HTERT RPE-1 (cell line): ENCODE measurements around the gene FURIN.
"Not testable (repeated sequence)": the region's sequence is repeated elsewhere in the genome, so short reads cannot be mapped to it uniquely, and the experiment has no call there.

Source experiments
- in situ Hi-C: fragments of 300-500 bp; cut with MboI; formaldehyde crosslinking; loops from 4 replicates; pipeline ENCODE4 v1.14.3; 2020; ENCODE audit warnings: low sequenced_read_pairs

Gene FURIN

DNA sequence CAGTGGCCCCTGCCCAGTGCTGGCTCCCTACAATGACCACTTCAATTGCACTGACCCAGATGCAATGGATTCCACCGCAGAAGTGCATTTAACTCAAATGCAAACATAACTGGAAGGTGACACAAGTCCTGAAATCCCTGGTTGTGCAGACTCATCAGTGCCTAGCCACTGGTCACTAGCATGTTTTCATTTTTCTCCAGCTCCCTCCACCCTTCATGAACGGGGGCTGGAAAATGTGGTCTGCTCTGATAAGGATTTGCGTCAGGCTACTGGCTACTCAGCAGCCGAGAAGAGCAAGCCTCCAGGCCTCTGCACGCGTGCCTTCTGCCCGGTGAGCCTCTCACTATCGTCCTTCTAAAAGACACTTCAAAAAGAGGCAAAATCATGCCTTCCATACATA, 27.4 kb upstream of the FURIN start:
- in situ Hi-C loops = no loop called here

DNA sequence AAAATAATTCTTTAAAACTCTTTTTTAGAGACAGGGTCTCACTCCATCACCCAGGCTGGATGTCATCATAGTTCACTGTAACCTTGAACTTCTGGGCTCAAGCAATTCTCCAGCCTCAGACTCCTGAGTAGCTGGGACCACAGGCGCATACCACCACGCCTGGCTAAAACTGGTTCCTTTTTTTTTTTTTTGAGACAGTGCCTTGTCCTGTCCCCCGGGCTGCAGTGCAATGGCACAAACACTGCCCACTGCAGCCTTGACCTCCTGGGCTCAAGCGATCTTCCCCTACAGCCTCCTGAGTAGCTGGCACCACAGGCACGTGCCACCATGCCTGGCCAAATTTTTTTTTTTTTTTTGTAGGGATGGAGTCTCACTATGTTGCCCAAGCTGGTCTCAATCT, 23.7 kb upstream of the FURIN start:
- in situ Hi-C loops = no loop called here

DNA sequence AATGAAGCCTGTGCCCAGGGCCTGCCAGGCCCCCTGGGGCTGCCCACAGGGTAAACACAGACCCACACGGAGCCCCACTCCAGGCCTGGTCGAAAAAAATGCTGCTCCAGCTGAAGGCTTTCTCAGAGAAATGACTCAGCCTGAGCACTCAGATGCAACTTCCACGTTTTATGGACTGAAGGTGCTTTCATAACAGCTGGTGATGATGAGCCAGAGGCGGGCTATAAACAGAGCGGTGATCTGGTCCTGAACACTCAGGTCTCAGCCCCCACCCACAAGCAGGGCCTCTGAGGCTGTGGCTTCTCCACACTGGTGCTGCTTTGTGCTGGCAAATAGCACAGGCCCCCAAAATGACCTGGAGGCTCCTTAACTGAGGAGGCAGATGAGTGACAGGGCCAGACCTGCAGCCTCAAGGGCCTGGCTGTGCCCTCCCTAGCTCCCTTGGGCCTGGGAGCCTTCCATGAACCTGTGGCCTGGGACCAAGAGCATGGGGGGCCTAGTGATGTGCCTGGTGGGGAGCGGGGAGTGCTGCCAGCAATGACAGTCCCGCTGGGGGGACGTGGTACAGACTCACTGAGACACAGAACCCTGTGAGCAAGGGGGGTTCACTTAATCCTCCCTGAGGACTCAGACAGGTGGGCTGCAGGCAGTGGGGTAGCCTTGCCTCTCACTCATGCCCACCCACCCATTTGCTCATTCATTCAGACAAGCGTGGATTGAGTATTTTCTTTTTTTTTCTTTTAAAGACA, 23.0 kb upstream of the FURIN start:
- in situ Hi-C loops = no loop called here

DNA sequence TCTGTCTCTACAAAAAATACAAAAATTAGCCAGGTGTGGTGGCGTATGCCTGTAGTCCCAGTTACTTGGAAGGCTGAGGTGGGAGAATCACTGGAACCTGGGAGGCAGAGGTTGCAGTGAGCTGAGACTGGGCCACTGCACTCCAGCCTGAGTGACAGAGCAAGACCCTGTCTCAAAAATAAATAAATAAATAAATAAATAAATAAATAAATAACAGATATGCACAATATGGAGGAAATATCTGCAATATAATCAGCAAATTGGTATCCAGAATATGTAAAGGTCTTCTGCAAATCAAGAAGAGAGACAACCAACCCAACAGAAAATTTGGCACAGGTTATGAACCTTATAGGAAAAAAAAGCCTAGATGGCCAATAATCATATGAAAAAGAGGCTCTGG, 19.0 kb upstream of the FURIN start:
- in situ Hi-C loops = not testable (repeated sequence)

DNA sequence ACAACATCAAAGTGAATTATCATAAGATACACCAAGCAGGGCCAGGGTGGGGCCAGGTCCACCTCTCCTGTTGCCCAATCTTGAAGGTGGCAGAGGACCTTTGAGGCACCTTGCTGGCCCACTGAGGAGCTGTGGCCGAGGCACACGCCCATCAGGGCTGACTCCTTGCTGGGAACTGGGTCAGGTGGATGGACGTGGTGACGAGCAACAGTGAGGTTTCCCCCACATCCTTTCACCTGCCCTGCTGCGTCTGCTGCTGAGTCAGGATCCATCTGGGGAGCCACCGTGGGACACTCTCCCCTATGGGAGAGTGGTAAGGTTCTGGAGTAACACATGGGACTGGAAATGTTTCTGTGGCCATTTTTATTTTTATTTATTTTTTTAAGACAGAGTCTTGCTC, 17.3 kb upstream of the FURIN start:
- in situ Hi-C loops = no loop called here

DNA sequence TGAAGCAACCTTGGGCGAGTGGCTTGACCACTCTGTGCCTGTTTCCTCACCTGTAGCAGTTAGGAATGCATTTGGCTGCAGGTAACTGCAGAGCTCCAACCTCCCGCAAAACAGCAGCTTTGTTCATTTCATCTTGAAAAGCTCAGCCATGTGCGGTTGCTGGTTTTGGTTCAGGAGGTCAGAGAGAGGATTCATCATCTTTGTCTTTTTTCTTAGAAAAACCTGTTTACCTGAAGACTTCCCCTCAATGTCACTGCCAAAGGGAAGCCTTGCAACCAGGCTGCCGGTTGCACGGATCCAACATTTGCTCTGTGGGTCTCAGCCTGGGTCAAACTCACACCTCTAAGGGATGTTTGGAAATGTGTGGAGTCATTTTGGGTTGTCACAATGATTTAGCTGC, 16.4 kb upstream of the FURIN start:
- in situ Hi-C loops = no loop called here

DNA sequence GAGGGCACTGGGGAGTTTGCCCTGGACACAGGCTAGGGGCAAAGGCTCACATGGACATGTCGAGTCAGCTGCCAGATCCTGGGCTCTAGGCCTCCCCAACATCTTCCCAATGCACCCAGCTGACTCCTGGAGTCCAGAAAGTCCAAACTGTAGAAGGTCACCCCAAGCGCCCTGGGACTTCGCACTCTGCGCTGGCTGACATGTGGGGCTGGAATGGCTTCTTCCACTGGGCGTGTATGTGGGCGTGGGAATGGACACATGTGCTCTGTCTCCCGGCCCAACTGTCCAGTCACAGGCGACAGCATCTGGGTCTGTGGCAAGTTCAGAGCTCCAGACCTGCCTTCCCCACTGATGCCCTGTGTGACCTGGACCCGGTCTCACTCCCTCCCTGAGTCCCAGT, 13.2 kb upstream of the FURIN start:
- in situ Hi-C loops = no loop called here

DNA sequence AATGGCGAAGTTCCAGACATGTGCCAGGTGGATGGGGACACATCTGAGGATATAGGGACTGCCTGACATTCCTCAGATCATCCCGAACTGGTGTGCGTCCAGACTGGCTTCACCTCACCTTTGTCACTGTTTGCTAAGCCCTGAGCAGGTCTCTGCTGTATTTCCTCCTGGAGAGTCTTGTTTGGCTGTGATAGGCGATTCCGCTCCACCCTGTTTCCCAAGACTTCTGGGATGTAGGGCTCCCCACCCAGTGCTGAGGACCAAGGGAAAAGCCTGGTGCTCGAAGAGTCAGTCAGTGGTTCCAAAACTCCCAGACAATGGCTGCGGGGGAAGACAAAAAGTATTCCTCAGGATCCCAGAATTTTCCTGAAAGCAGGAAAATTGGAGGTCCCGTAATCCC, 11.1 kb upstream of the FURIN start:
- in situ Hi-C loops = no loop called here

DNA sequence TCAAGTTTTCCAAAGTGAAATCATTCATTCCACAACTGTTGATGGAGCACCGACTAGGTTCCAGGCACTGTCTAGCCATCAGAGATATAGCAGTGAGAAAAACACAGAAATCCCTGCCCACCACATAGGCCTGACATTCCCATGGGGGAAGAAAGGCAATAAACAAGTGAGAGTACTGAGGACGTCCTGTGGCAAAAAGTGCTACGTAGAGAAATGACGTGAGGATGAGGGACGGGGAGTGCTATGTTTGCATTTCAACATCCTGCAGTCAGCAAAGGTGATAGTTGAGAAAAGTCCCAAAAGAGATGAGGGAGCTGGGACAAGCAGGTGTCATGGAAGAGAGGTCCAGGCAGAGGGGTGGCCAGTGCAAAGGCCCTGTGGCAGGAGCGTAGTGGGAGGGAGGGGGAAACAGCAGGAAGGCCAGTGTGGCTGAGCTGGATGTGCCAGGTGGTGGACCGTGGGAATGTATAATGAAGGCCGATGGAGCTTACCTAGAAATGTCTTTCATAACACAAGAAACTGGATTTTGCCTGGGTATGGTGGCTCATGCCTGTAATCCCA, 10.4 kb upstream of the FURIN start:
- in situ Hi-C loops = no loop called here

DNA sequence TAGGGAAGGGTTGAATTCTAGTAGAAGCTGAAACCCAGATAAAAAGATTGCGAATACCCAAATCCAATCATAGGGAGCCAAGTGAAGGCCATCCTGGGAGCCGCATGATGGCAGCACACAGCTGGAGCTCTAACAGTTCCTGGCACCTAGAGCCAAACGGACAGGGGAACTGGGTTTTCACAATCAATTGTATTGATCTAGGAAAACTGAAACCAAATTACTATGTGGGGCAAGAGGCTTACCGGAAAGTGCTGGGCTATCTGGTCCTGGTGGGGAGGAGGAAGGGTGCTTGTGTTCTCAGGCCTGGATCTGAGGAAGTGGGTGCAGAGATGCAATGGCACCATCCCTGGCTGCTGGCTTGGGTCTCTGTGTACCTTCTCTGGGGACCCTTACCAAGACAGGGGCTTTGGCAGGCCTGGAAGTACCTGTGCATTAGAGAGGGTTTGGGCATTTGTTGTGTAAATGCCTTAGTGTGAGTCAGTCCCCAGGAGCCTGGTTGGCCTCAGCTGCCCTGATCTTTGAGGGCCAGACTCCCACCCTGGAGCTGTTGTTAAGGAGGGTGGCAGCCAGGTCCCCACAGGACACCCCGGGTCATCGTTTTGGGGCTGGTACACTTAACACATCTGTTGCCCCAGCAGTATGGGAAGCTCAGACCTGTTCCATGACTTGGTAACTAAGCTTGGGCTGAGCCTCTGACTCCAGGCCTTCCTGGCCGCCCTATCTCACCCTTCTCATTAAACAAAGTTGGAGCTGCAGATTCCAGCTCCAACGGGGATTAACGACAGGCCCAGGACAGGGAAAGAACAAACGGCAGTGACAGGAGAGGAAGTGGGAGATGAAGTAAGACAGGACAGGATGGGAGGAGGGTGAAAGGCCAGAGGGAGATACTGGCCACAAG, 8.9 kb upstream of the FURIN start:
- in situ Hi-C loops = no loop called here

DNA sequence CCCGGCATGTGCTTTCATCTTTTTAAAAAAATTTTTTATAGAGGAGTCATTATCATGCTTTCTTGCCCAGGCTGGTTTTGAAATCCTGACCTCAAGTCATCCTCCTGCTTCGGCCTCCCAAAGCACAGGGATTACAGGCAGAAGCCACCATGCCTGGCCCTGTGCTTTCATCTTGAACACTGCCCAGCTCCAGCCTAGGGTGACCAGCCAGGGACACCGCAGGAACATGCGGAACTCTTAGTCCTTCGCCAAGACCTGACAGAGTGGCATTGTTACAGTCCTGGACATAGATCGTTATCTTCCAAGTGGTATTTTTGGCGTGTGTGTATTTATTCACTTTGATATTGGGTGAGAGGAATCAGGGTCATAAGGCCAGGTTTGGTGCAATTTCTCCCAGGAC, 7.9 kb upstream of the FURIN start:
- in situ Hi-C loops = no loop called here

DNA sequence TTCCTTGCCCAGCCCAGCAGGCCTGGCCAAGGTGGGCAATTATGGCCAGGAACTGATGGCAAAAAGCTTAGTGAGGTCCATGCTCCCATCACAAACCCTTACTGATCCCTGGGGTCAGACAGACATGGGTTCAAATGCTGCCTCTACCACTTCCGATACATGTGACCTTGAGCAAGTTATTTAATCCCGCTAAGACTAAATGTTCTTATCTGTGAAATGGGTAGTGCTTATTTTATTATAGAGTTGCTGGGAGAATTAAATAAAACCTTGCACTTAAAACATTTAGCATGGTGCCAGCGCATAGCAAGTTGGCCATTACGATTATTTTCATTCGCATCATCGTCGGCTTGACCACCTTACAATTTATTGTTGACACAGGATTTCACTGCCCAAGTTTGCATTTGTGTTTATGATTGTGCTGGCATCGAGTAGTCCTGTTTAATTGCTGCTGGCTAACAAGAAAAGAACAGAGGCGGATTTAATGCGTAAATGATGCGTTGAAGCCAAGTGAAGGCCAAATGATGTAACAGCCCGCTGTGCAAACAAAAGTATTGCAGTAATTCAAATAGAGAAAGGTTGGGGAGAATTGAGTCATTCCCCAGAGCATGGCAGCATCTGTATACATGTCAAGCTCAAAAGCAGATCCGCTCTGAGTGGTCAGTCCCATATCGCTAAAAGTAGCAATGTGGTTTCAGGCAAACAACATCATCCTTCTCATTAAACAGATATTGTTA, 7.3 kb upstream of the FURIN start:
- in situ Hi-C loops = no loop called here

DNA sequence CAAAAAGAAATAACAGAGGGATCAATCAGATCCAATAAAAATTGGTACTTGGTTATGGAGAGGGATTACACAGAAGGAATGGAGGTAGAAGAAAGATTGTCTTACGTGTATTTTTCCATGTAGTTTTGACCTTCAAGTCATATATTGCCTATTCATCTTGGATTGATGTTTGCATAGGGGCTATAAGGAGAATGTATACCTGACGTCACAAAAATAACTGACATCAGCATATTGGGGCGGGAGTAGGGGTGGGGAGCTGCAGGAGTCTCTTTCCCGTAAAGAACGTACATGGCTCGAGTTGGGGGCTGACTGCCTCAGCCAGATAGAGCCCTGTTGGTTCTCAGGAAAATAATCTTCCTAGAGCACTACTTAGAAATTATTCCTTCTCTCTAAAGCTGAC, 5.9 kb upstream of the FURIN start:
- in situ Hi-C loops = no loop called here

DNA sequence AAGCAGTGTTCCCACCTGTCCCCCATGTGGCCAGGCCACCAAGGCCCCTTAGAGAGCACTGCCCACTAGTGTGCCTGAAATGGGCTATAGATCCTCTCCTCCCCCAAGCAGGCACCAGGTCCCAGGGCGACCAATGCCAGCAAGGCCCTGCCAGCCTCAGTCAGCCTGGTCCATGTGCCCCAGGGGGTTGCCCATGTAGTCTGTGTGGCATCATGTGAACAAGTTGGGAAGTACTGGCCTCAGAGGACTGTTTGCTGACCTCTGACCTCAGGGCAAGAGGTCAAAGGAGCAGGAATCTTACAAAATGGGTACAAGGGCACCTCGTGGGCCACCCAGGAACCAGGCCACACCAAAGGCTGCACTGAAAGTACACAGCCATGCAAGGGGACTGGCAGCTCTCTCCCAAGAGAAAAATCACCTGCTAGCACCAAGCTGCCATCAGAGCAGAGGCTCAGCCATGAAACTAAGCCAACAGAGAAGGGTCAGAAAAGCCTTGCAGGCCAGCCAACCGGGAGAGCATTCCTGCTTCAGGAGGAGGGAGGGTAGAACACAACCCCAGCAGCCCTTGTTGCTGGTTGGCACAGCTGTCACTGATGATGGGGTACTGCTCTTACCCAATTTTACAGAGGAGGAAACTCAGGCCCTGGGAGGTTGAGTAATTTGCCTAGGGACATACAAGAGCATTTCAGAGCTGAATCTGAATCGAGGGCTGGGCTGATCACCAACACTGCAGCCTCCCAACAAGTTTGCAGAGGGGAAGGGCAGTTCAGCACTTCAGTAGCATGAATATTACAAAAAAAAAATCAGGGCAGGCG, 5.2 kb upstream of the FURIN start:
- in situ Hi-C loops = no loop called here

DNA sequence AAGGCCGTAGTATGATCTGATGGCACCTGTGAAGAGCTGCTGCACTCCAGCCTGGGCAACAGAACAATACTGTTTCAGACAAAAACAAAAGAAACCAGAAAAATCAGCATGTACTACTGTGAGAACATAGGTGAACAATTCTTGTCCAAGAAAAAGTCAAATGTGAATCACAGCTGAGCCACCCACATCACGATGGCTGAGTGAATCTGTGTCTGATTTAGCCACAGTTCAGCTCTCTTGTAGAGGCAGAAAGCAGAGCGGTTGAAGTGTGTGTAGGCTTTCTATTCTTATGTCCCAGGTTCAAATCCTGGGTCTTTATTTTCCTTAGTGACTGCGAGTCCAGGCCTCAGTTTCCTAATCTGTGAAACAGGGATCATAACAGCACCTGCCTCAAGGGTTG, 4.4 kb upstream of the FURIN start:
- in situ Hi-C loops = no loop called here

DNA sequence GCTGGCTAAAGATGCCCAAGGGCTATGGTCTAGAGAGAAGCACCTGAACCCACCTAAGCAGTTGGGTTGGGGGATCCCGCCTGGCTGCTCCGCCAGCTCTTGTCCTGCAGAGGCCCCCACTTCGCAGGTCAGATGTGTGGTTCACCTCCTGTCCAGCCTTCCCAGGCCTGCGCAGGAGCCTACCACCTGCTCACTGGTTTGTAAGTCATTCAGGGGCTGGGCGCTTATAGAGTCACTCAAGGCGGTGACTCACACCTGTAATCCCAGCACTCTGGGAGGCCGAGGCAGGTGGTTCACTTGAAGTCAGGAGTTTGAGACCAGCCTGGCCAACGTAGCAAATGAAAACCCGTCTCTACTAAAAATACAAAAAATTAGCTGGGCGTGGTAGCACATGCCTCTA, 3.9 kb upstream of the FURIN start:
- in situ Hi-C loops = no loop called here

DNA sequence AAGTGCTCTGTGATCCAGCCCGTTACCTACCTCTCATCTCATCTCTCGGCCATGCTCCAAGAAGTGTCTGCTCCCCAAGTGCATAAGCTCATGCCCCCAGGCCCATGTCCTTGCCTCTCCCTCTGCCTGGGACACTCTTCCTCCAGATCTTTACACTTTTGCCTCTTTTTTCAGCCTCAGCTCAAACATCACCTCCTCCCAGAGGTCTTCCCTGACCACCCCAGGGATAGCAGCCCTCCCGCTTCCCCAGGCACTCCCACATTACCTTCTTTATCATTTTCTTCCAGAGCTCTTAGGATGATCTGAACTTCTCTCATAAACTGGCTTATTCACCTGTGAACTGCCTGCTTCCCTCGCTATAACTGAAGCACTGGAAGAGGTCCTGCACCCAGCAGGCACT, 2.7 kb upstream of the FURIN start:
- in situ Hi-C loops = no loop called here

DNA sequence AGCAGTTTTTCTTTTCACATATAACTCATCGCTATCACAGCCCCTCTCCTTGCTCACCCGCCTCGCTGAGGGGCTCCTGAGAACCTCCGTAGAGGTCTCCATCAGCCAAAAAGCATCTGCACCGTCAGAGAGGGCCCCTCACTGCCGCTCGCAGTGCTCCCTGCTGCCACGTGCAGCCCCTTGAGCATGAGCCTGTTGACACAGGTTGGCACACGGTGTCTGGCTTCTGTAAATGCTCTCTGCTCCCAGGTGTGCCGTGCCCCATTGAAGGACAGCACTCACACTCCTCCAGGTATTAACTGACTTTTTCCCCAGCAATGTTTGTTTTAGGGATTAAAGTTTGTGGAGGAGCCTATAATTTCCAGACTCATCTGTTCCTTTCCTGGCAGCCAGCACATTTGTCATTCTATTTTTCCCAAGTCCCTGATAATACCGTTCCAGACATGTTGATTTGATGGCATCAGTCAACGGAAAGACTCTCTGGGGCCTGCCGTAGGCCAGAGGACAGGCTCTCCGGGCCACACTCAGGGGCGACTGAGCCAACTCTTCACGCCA, 2.1 kb upstream of the FURIN start:
- in situ Hi-C loops = no loop called here

DNA sequence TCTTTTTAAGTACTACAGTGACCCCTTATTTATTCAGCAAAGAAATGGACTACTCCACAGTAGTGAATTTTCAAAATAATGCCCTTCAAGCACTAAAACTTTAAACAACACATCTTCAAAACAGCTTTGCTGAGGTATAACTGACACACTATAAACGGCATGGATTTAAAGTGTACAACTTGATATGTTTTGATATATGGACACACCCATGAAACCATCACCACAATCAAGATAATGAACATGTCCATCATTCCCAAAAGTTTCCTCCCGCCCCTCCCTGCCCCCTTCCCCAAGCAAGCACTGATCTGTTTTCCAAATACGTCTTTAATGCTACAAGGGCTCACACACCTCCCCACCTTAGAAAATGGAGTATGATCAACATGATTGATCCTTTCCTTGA, 1.6 kb upstream of the FURIN start:
- in situ Hi-C loops = no loop called here

DNA sequence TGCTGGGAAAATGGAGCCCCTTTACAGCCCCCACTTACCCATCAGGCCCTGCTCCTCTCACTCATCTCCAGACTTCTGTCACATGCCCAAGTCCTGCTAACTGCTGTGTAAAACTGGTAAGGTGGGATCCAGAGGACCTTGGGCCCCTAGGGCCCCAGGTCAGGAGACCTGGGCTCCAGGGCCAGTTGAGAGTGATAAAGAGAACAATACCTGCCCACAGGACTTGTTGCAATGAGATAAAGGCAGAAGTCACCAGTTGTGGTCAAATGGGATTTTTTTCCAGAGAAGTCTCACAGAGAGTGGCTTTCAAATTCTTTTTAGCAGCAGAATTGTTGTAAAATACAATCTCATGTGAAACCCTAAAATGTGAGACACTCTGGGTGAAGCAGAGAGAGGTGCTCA, 753 bp downstream of the FURIN start:
- in situ Hi-C loops = no loop called here
